ENCODE results near the gene CTU2. TPM values are rescaled to one million over a fixed set of nuclear protein-coding genes. Genes with fewer than 3 reads are reported as not detected.

Gene CTU2
- total RNA-seq, 1 donor from 2014 or later = 4.2 TPM

DNA sequence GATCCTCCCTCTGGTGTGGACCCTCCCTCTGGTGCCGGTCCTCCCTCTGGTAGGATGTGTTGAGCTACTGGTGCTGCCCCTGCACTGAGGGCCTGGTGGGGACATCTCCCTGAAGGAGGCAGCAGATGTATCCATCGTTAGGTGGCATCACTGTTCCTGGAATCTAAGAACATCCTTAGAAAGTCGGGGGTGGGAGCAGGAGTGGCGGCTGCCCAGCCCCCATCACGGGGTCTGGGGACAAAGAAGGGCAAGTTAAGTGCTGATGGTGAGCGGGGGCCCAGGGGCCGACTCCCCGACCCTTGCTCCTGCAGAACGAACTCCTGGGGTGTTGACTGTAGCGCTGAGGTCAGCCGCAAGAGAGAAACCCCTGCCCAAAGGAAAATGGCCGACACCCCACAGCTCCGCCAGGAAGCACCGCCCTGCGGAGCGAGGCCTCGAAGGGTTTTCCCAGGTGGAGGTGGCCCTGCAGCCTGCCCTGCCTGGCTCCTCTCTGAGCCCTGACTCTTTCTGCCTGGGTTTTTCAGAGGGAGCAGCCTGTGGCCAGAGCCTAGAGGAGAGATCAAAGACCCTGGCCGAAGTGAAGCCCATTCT, 5.5 kb downstream of the CTU2 start:
- TF ChIP-seq, protein P1, sequence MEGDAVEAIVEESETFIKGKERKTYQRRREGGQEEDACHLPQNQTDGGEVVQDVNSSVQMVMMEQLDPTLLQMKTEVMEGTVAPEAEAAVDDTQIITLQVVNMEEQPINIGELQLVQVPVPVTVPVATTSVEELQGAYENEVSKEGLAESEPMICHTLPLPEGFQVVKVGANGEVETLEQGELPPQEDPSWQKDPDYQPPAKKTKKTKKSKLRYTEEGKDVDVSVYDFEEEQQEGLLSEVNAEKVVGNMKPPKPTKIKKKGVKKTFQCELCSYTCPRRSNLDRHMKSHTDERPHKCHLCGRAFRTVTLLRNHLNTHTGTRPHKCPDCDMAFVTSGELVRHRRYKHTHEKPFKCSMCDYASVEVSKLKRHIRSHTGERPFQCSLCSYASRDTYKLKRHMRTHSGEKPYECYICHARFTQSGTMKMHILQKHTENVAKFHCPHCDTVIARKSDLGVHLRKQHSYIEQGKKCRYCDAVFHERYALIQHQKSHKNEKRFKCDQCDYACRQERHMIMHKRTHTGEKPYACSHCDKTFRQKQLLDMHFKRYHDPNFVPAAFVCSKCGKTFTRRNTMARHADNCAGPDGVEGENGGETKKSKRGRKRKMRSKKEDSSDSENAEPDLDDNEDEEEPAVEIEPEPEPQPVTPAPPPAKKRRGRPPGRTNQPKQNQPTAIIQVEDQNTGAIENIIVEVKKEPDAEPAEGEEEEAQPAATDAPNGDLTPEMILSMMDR (IDR thresholded peaks at IDR 0.05) = no peak
- Histone ChIP-seq H3K27ac (no peak overlapping the region), H3K27me3 (no peaks in the 10 kb centered on the region), H3K36me3 (peaks cover 29 to 36% of the 10 kb centered on the region in 2 donors), H3K4me1 (peaks cover 0 to 8% of the 10 kb centered on the region in 2 donors), H3K4me3 (no peak overlapping the region), H3K9me3 (no peaks in the 10 kb centered on the region)
- no peak for DNase-seq (ENCODE audit: low spot score in 2 of 2)
- intact Hi-C loops (cut with DNase I) = no loop called here

- no peak overlapping the region for H3K27ac ChIP-seq
- no peaks in the 10 kb centered on the region for H3K27me3 ChIP-seq
- peaks cover 0 to 2% of the 10 kb centered on the region in 2 donors for H3K4me1 ChIP-seq
- no peaks in the 10 kb centered on the region for H3K9me3 ChIP-seq
- intact Hi-C loops (cut with DNase I) = no loop called here
- TF ChIP-seq, protein P1 (IDR thresholded peaks at IDR 0.05) = no peak
- H3K36me3 ChIP-seq = peaks cover 29 to 42% of the 10 kb centered on the region in 2 donors
- DNase-seq (ENCODE audit: low spot score in 2 of 2) = no peak
- no peak overlapping the region for H3K4me3 ChIP-seq
Measured at GRCh38 chr16:88712362-88712979, 6.2 kb downstream of the CTU2 start.

- intact Hi-C loops (cut with DNase I) = no loop called here
Measured at GRCh38 chr16:88713054-88713453, 6.8 kb downstream of the CTU2 start.

GRCh38 chr16:88713568-88714419, 7.5 kb downstream of the CTU2 start:
- TF ChIP-seq, protein P1 (IDR thresholded peaks at IDR 0.05) = no peak
- Histone ChIP-seq H3K9me3 (no peaks in the 10 kb centered on the region), H3K36me3 (peaks cover 33 to 54% of the 10 kb centered on the region in 2 donors), H3K27me3 (no peaks in the 10 kb centered on the region), H3K4me3 (no peak overlapping the region), H3K27ac (no peak overlapping the region), H3K4me1 (no peaks in the 10 kb centered on the region)
- intact Hi-C loops (cut with DNase I) = no loop called here
- no peak for DNase-seq (ENCODE audit: low spot score in 2 of 2)

More at GRCh38 chr16:88713054-88713453, 6.8 kb downstream of the CTU2 start:
- H3K27ac ChIP-seq = no peak overlapping the region
- no peak overlapping the region for H3K4me3 ChIP-seq
- no peaks in the 10 kb centered on the region for H3K27me3 ChIP-seq
- DNase-seq (ENCODE audit: low spot score in 2 of 2) = no peak
- TF ChIP-seq, protein P1 (IDR thresholded peaks at IDR 0.05) = no peak
- H3K36me3 ChIP-seq = peaks cover 29 to 48% of the 10 kb centered on the region in 2 donors
- H3K9me3 ChIP-seq = no peaks in the 10 kb centered on the region
- no peaks in the 10 kb centered on the region for H3K4me1 ChIP-seq

GRCh38 chr16:88714420-88715302, 8.4 kb downstream of the CTU2 start:
- H3K36me3 ChIP-seq = peaks cover 42 to 63% of the 10 kb centered on the region in 2 donors
- no peak for DNase-seq (ENCODE audit: low spot score in 2 of 2)
- H3K27me3 ChIP-seq = no peaks in the 10 kb centered on the region
- TF ChIP-seq, protein P1 (IDR thresholded peaks at IDR 0.05) = no peak
- H3K4me1 ChIP-seq = no peaks in the 10 kb centered on the region
- H3K4me3 ChIP-seq = no peak overlapping the region
- H3K9me3 ChIP-seq = no peaks in the 10 kb centered on the region
- intact Hi-C loops (cut with DNase I) = no loop called here
- H3K27ac ChIP-seq = no peak overlapping the region
